MCF 10A (cell line): Measurements from ENCODE around the gene RBAK. TPM values are rescaled to one million over a fixed set of nuclear protein-coding genes. Genes with fewer than 3 reads are reported as not detected.
A peak's percentile ranks its signal among the peaks of the same experiment; 100 is the strongest.
"Not testable (repeated sequence)": the region's sequence is repeated elsewhere in the genome, so short reads cannot be mapped to it uniquely, and the experiment has no call there.

Experiments
- BruUV-seq: library from RNA; stranded (reverse); fragments of 400-500 nt; replicated peaks from 2 replicates; lab custom pipeline; 2021; lab: Mats Ljungman, UMichigan
- CTCF ChIA-PET: fragments of 300-600 bp; sonication (Branson Sonifier 250); formaldehyde crosslinking; extraction: SDS; loops from one replicate; lab custom pipeline; 2021; ENCODE audit warnings: antibody characterized with exemption, inconsistent platforms; lab: Yijun Ruan, JAX
- POLR2A ChIA-PET: fragments of 300-600, 350-650 bp; sonication (Branson Sonifier 250); formaldehyde crosslinking; extraction: SDS; loops from one replicate; lab custom pipeline; 2020; ENCODE audit warnings: antibody characterized with exemption, inconsistent platforms; lab: Yijun Ruan, JAX
- DNase-seq: peaks from one replicate; pipeline ENCODE4 v3.0.0-alpha.2; 2018; ENCODE audit not compliant: unreplicated experiment
- H3K27ac Mint-ChIP-seq: one replicate; pipeline ENCODE4 v1.8.0; 2022; ENCODE audit warnings: mild to moderate bottlenecking, low read depth, mixed read lengths; ENCODE audit not compliant: unreplicated experiment
- H3K27me3 Mint-ChIP-seq: one replicate; pipeline ENCODE4 v1.8.0; 2022; ENCODE audit warnings: mixed read lengths; ENCODE audit not compliant: insufficient read depth, unreplicated experiment
- H3K36me3 Mint-ChIP-seq: one replicate; pipeline ENCODE4 v1.8.0; 2022; ENCODE audit warnings: mild to moderate bottlenecking, moderate library complexity, mixed read lengths; ENCODE audit not compliant: insufficient read depth, unreplicated experiment
- H3K4me1 Mint-ChIP-seq: one replicate; pipeline ENCODE4 v1.8.0; 2022; ENCODE audit warnings: mixed read lengths; ENCODE audit not compliant: insufficient read depth, unreplicated experiment
- H3K4me3 Mint-ChIP-seq: one replicate; pipeline ENCODE4 v1.8.0; 2022; ENCODE audit warnings: mild to moderate bottlenecking, moderate library complexity, mixed read lengths; ENCODE audit not compliant: unreplicated experiment
- H3K9me3 Mint-ChIP-seq: one replicate; pipeline ENCODE4 v1.8.0; 2022; ENCODE audit warnings: mixed read lengths; ENCODE audit not compliant: unreplicated experiment
- CTCF ChIP-seq: fragments of 200-600 bp; IDR thresholded peaks from one replicate; pipeline ENCODE4 v1.8.0; 2022; ENCODE audit warnings: antibody characterized with exemption, mild to moderate bottlenecking; ENCODE audit not compliant: unreplicated experiment
- intact Hi-C: fragments of 100-400 bp; cut with micrococcal nuclease; formaldehyde crosslinking; loops from 2 replicates; pipeline ENCODE4 v1.14.1; 2022
- total RNA-seq: library from RNA; stranded (reverse); gene quantifications from 2 replicates; pipeline ENCODE4 v1.2.3, GENCODE V29; 2022

RBAK gene
- total RNA-seq, 1 experiment from 2014 or later, result 14.4 TPM

GRCh38 chr7:5068521-5068920 is 22.9 kb downstream of the RBAK start:
- no peak for TF ChIP-seq CTCF
- Mint-ChIP-seq H3K27ac (no peak overlapping the region), H3K4me1 (peaks cover 7% of the 10 kb centered on the region), H3K4me3 (no peak overlapping the region), H3K9me3 (peaks cover 17% of the 10 kb centered on the region), H3K27me3 (no peaks in the 10 kb centered on the region), H3K36me3 (peaks cover 48% of the 10 kb centered on the region)
- intact Hi-C loops, result no loop called here
- POLR2A ChIA-PET, result interaction anchor here (0.9 to 1.6 kb wide), 2 partner anchors 10 to 13 kb away, joined by 3 read pairs; no protein-coding TSS in a partner anchor
- no peak for DNase-seq
- CTCF ChIA-PET, result interaction anchor here (0.6 kb wide), 1 partner anchor 36 kb away, joined by 3 read pairs; no protein-coding TSS in a partner anchor
- TSS peak; percentile 4 for BruUV-seq

- no peak for DNase-seq
- Mint-ChIP-seq H3K4me1 (peaks cover 7% of the 10 kb centered on the region), H3K27ac (no peak overlapping the region), H3K9me3 (peaks cover 8% of the 10 kb centered on the region), H3K27me3 (no peaks in the 10 kb centered on the region), H3K36me3 (peaks cover 32% of the 10 kb centered on the region), H3K4me3 (no peak overlapping the region)
- CTCF ChIA-PET, result interaction anchor here (1.6 kb wide), 1 partner anchor 15 kb away, joined by 9 read pairs; no protein-coding TSS in a partner anchor
- TF ChIP-seq CTCF, result no peak
- intact Hi-C loops, result no loop called here
- POLR2A ChIA-PET, result interaction anchor here (0.7 kb wide), 2 partner anchors 21 to 288 kb away, joined by 3 read pairs; no protein-coding TSS in a partner anchor
- BruUV-seq, result no TSS peak
These were observed 24.5 kb downstream of the RBAK start for GRCh38 chr7:5070206-5070605.

DNA sequence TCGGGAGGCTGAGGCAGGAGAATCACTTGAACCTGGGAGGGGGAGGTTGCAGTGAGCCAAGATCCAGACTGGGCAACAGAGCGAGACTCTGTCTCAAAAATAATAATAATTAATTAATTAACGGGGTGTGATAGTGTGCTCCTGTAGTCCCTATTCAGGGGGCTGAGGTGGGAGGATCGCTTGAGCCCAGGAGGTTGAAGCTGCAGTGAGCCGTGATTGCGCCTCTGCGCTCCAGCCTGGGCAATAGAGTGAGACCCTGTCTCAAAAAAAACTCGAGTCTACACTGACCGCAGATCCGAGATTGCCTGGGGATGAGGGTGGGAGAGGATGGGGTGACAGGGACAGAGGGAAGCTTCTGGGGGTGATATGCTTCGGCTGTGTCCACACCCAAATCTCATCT is 29.5 kb downstream of the RBAK start:
- H3K4me1 Mint-ChIP-seq, BruUV-seq, DNase-seq, H3K27ac Mint-ChIP-seq, intact Hi-C loops, H3K4me3 Mint-ChIP-seq, H3K36me3 Mint-ChIP-seq: not testable (repeated sequence)
- Mint-ChIP-seq H3K9me3 (peaks cover 24% of the 10 kb centered on the region), H3K27me3 (peaks cover 19% of the 10 kb centered on the region)
- CTCF ChIA-PET, result interaction anchor here (0.6 to 0.8 kb wide), 2 partner anchors 22 to 334 kb away, joined by 3 read pairs; no protein-coding TSS in a partner anchor
- POLR2A ChIA-PET, result interaction anchor here (0.7 kb wide), 1 partner anchor 119 kb away, joined by 3 read pairs; no protein-coding TSS in a partner anchor

DNA sequence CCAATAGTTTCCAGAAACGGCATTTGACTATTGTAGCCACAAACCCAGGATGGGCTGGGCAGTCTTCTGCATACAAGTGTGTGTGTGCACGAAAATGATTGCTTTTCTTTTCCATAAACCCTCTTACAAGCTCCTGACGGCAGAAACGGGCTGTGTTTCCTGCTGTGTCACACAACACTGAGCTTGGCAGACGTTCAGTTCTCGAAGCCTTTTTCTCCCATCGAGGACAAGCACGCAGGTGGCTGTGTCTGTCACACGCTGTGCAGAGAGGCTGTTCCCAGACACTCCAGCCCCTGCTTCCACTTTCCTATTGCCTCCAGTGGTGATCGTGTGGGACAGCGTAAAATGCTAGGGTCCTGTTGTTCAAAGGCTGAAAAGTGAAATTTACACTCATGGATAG is 32.1 kb downstream of the RBAK start:
- TF ChIP-seq CTCF, result no peak
- no TSS peak for BruUV-seq
- no peak for DNase-seq
- peaks cover 16% of the 10 kb centered on the region for H3K9me3 Mint-ChIP-seq
- H3K36me3 Mint-ChIP-seq, result no peaks in the 10 kb centered on the region
- ChIA-PET POLR2A (no interaction called here), CTCF (no interaction called here)
- H3K4me3 Mint-ChIP-seq, result no peak overlapping the region
- no peaks in the 10 kb centered on the region for H3K4me1 Mint-ChIP-seq
- intact Hi-C loops, result no loop called here
- peaks cover 19% of the 10 kb centered on the region for H3K27me3 Mint-ChIP-seq
- no peak overlapping the region for H3K27ac Mint-ChIP-seq
